HTR-8/SVneo (cell line): ENCODE measurements around the gene ASPSCR1.
"Not testable (repeated sequence)": the region's sequence is repeated elsewhere in the genome, so short reads cannot be mapped to it uniquely, and the experiment has no call there.

ENCODE experiments used
- DNase-seq: peaks from one replicate; pipeline ENCODE4 v3.0.0; 2011; ENCODE audit warnings: low spot score, mixed read lengths; ENCODE audit not compliant: insufficient read length
- FAIRE-seq: peaks from 2 replicates; lab custom pipeline; 2011; peaks lifted over from hg19 to GRCh38; lab: Jason Lieb, UNC

Gene ASPSCR1

GRCh38 chr17:82033359-82034085 lies 56.1 kb downstream of the ASPSCR1 start:
- FAIRE-seq (no peak), DNase-seq (no peak)

- no peak for FAIRE-seq
These were observed 57.1 kb downstream of the ASPSCR1 start for GRCh38 chr17:82034371-82035011.

GRCh38 chr17:82035488-82035887 lies 58.1 kb downstream of the ASPSCR1 start:
- FAIRE-seq (no peak), DNase-seq (no peak)

More at GRCh38 chr17:82034371-82035011, 57.1 kb downstream of the ASPSCR1 start:
- DNase-seq = no peak

- no peak for FAIRE-seq
- DNase-seq = no peak
These were observed 58.7 kb downstream of the ASPSCR1 start for GRCh38 chr17:82035956-82036633.

- DNase-seq (no peak), FAIRE-seq (no peak)
These were observed 59.2 kb downstream of the ASPSCR1 start for GRCh38 chr17:82036634-82037091.

GRCh38 chr17:82037092-82037888 lies 59.9 kb downstream of the ASPSCR1 start, which contains the start of gene DCXR:
TSS of gene DCXR (minus strand) at chr17:82037697. CDS start at chr17:82037682, 15 bp downstream.
- DNase-seq (peak; percentile 97), FAIRE-seq (peak; percentile 93)

GRCh38 chr17:82037889-82038195 lies 60.4 kb downstream of the ASPSCR1 start:
- no peak for FAIRE-seq
- DNase-seq = no peak

GRCh38 chr17:82038796-82039409 lies 61.5 kb downstream of the ASPSCR1 start:
- not testable (repeated sequence) for FAIRE-seq

GRCh38 chr17:82039695-82040299 lies 62.4 kb downstream of the ASPSCR1 start:
- DNase-seq = no peak
- FAIRE-seq = no peak

More at GRCh38 chr17:82038796-82039409, 61.5 kb downstream of the ASPSCR1 start:
- DNase-seq = not testable (repeated sequence)

GRCh38 chr17:82041144-82041814 lies 63.9 kb downstream of the ASPSCR1 start:
- FAIRE-seq (no peak), DNase-seq (no peak)

- no peak for DNase-seq
- peak; percentile 83 for FAIRE-seq
These were observed 65.2 kb downstream of the ASPSCR1 start for GRCh38 chr17:82042649-82043048.

GRCh38 chr17:82043507-82043906 lies 66.1 kb downstream of the ASPSCR1 start:
- DNase-seq (no peak), FAIRE-seq (no peak)

GRCh38 chr17:82045936-82046484 lies 68.6 kb downstream of the ASPSCR1 start:
- DNase-seq (no peak), FAIRE-seq (no peak)

- FAIRE-seq = no peak
- DNase-seq = no peak
These were observed 69.5 kb downstream of the ASPSCR1 start for GRCh38 chr17:82046903-82047302.

- FAIRE-seq (peak; percentile 42), DNase-seq (no peak)
These were observed 70.0 kb downstream of the ASPSCR1 start for GRCh38 chr17:82047379-82047778.

- no peak for DNase-seq
- FAIRE-seq = no peak
These were observed 70.6 kb downstream of the ASPSCR1 start for GRCh38 chr17:82047914-82048570.

GRCh38 chr17:82048571-82048971 lies 71.1 kb downstream of the ASPSCR1 start:
- FAIRE-seq = no peak
- DNase-seq = no peak

GRCh38 chr17:82049106-82049505 lies 71.7 kb downstream of the ASPSCR1 start:
- FAIRE-seq = no peak
- DNase-seq = no peak
